Fibroblast of lung (primary cell): ENCODE data around the gene ITPK1. TPM values are rescaled to one million over a fixed set of nuclear protein-coding genes. Genes with fewer than 3 reads are reported as not detected.
A peak's percentile ranks its signal among the peaks of the same experiment; 100 is the strongest.

Experiments
- DNase-seq, 2 donors: peaks; one replicate each; pipeline versions ENCODE4 v3.0.0 to v3.0.0-alpha.2; 2010; ENCODE audit warnings: low read depth in 2 of 2
- H2AFZ ChIP-seq: 2 replicates; pipeline ENCODE4 v1.5.1; 2012; ENCODE audit warnings: low read length, control low read depth, inconsistent platforms
- H3K27ac ChIP-seq: 2 replicates; pipeline ENCODE4 v1.5.1; 2011; ENCODE audit warnings: low read length, control low read depth; ENCODE audit not compliant: insufficient read depth
- H3K27me3 ChIP-seq: 2 replicates; pipeline ENCODE4 v1.5.1; 2011; ENCODE audit warnings: mild to moderate bottlenecking, low read length; ENCODE audit not compliant: control insufficient read depth, insufficient read depth
- H3K36me3 ChIP-seq: 2 replicates; pipeline ENCODE4 v1.5.1; 2011; ENCODE audit warnings: low read length; ENCODE audit not compliant: control insufficient read depth, insufficient read depth
- H3K4me1 ChIP-seq: 2 replicates; pipeline ENCODE4 v1.5.1; 2011; ENCODE audit warnings: low read length; ENCODE audit not compliant: control insufficient read depth, insufficient read depth; ENCODE audit errors: extremely low read depth
- H3K4me2 ChIP-seq: 2 replicates; pipeline ENCODE4 v1.5.1; 2011; ENCODE audit warnings: low read length, control low read depth; ENCODE audit not compliant: insufficient read depth; ENCODE audit errors: extremely low read depth
- H3K4me3 ChIP-seq, 4 experiments: fragments of 200-600 bp in 1 of 4; sonication (generic) in 1 of 4; replicated peaks in 1 of 4; 2 replicates each; pipeline ENCODE4 v1.5.1; 2011 to 2016; ENCODE audit warnings: low read length in 4 of 4, low read depth in 3 of 4, mild to moderate bottlenecking in 3 of 4, control low read depth in 2 of 4, inconsistent platforms in 1 of 4, mixed read lengths in 1 of 4; ENCODE audit not compliant: insufficient read depth in 1 of 4; ENCODE audit errors: control extremely low read depth in 1 of 4
- H3K79me2 ChIP-seq: 2 replicates; pipeline ENCODE4 v1.5.1; 2012; ENCODE audit warnings: mild to moderate bottlenecking, low read length, inconsistent platforms; ENCODE audit not compliant: control insufficient read depth, insufficient read depth
- H3K9ac ChIP-seq: 2 replicates; pipeline ENCODE4 v1.5.1; 2011; ENCODE audit warnings: mild to moderate bottlenecking, low read length, control low read depth; ENCODE audit not compliant: insufficient read depth
- H3K9me3 ChIP-seq: 2 replicates; pipeline ENCODE4 v1.5.1; 2012; ENCODE audit warnings: low read depth, low read length; ENCODE audit not compliant: control insufficient read depth, insufficient read depth
- H4K20me1 ChIP-seq: 2 replicates; pipeline ENCODE4 v1.5.1; 2011; ENCODE audit warnings: low read length; ENCODE audit not compliant: control insufficient read depth, insufficient read depth; ENCODE audit errors: extremely low read depth
- EZH2 ChIP-seq: IDR thresholded peaks from 2 replicates; pipeline ENCODE4 v1.5.1; 2012; ENCODE audit warnings: low read length, control low read depth, mild to moderate bottlenecking; ENCODE audit errors: missing control alignments
- polyA plus RNA-seq, 2 donors: library from polyadenylated mRNA; depleted of rRNA in 1 of 2; stranded (reverse) in 1 of 2; unstranded in 1 of 2; fragments of >200 nt; gene quantifications; 2 replicates each; pipeline ENCODE4 v1.2.1, GENCODE V29; 2011 to 2012; ENCODE audit warnings: missing spikeins in 1 of 2
- total RNA-seq: library from RNA; depleted of rRNA; stranded (reverse); fragments of >200 nt; gene quantifications from 2 replicates; pipeline ENCODE4 v1.2.1, GENCODE V29; 2014
- TF ChIP-seq, protein P1 (sequence below), 2 donors: IDR thresholded peaks in 1 of 2; conservative IDR thresholded peaks in 1 of 2; 1 replicate in 1 of 2; 2 replicates in 1 of 2; pipeline ENCODE4 v1.5.1; 2011 to 2012; ENCODE audit warnings: low read length in 2 of 2, control low read depth in 1 of 2, inconsistent platforms in 1 of 2, low read depth in 1 of 2, mild to moderate bottlenecking in 1 of 2

Gene ITPK1
- total and polyA plus RNA-seq, 2 donors (not counting 1 experiment from before 2014, with no cell fraction given) = 9.2 to 23.1 TPM

DNA sequence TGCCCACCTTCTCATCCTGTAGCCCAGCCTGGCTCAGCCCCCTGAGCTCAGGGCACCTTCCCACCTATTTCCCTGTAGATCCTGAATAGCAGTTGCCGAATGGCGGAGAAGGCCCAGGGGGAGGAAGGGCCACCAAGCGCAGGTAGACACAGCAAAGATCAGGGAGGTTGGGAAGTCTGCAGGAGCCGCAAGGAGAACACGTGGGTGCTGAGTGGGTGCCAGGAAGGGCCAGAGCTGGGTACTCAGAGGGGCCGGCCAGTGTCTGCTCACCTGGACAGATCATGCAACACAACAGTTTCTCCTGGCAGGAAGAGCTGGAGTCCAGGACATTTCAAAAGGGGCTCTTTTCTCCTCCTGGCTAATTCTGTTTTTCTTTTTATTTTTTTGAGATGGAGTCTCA, 162.2 kb downstream of the ITPK1 start:
- H3K36me3 ChIP-seq = no peaks in the 10 kb centered on the region

DNA sequence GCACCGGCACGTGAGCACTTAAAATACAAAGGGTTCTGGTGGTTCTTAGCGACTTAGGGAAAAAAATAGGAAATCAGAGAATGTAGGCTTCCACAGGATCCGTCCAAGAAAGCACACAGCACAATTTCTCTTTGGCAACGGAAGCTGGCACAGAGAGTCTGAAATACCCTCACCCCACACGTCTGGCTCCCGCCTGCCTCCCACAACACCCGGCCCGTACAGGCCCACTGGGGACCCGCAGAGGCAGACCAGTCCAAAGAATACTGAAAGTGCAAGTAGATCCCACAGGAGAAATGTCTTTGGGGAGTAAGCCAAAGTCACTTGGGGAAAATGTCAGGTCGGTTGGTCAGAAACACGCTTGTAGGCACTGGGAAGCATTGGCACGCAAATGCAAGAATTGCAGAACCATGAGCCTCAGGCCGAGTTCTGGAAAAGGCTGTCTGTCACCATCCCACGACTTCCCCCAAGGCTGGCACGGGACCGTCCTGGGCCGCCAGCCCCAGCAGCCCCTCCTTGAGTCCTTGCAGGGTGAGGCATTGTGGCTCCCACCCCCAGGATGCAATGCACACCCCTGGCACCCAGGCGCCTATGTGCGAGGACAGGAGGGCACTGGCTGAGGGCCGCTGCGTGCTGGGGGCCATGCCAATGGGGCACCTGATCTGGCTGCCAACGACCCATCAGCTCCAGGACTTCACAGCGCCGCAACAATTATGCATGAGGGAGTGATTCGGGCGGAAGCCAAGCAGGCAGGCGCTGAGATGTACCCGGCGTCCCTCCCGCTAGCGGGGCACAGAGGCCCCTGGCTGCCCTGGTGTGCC, 163.0 kb downstream of the ITPK1 start:
- H3K4me3 ChIP-seq = no peak overlapping the region
- H3K79me2 ChIP-seq = no peaks in the 10 kb centered on the region
- no peak overlapping the region for H3K4me2 ChIP-seq
- no peaks in the 10 kb centered on the region for H4K20me1 ChIP-seq
- H3K9me3 ChIP-seq = no peaks in the 10 kb centered on the region
- no peak overlapping the region for H3K27ac ChIP-seq
- no peak for DNase-seq
- no peaks in the 10 kb centered on the region for H3K4me1 ChIP-seq
- no peaks in the 10 kb centered on the region for H3K36me3 ChIP-seq
- no peak for TF ChIP-seq EZH2
- TF ChIP-seq, protein P1, sequence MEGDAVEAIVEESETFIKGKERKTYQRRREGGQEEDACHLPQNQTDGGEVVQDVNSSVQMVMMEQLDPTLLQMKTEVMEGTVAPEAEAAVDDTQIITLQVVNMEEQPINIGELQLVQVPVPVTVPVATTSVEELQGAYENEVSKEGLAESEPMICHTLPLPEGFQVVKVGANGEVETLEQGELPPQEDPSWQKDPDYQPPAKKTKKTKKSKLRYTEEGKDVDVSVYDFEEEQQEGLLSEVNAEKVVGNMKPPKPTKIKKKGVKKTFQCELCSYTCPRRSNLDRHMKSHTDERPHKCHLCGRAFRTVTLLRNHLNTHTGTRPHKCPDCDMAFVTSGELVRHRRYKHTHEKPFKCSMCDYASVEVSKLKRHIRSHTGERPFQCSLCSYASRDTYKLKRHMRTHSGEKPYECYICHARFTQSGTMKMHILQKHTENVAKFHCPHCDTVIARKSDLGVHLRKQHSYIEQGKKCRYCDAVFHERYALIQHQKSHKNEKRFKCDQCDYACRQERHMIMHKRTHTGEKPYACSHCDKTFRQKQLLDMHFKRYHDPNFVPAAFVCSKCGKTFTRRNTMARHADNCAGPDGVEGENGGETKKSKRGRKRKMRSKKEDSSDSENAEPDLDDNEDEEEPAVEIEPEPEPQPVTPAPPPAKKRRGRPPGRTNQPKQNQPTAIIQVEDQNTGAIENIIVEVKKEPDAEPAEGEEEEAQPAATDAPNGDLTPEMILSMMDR (conservative IDR thresholded peaks at IDR 0.05 in 1 of 2, IDR thresholded peaks at IDR 0.05 in 1 of 2; ENCODE audit: low read depth in 1 of 2, low read length in 2 of 2) = no peak
- H3K27me3 ChIP-seq = no peaks in the 10 kb centered on the region
- no peak overlapping the region for H3K9ac ChIP-seq
- H2AFZ ChIP-seq = no peak overlapping the region

More for the DNA sequence above, 162.2 kb downstream of the ITPK1 start:
- H3K27me3 ChIP-seq = no peaks in the 10 kb centered on the region
- no peaks in the 10 kb centered on the region for H4K20me1 ChIP-seq
- no peak overlapping the region for H3K4me2 ChIP-seq
- no peak overlapping the region for H3K27ac ChIP-seq
- no peaks in the 10 kb centered on the region for H3K79me2 ChIP-seq
- no peak for DNase-seq
- H2AFZ ChIP-seq = no peak overlapping the region
- H3K4me1 ChIP-seq = no peaks in the 10 kb centered on the region
- TF ChIP-seq, protein P1 (conservative IDR thresholded peaks at IDR 0.05 in 1 of 2, IDR thresholded peaks at IDR 0.05 in 1 of 2; ENCODE audit: low read depth in 1 of 2, low read length in 2 of 2) = no peak
- TF ChIP-seq EZH2 = no peak
- H3K9ac ChIP-seq = no peak overlapping the region
- H3K4me3 ChIP-seq = no peak overlapping the region
- H3K9me3 ChIP-seq = no peaks in the 10 kb centered on the region

DNA sequence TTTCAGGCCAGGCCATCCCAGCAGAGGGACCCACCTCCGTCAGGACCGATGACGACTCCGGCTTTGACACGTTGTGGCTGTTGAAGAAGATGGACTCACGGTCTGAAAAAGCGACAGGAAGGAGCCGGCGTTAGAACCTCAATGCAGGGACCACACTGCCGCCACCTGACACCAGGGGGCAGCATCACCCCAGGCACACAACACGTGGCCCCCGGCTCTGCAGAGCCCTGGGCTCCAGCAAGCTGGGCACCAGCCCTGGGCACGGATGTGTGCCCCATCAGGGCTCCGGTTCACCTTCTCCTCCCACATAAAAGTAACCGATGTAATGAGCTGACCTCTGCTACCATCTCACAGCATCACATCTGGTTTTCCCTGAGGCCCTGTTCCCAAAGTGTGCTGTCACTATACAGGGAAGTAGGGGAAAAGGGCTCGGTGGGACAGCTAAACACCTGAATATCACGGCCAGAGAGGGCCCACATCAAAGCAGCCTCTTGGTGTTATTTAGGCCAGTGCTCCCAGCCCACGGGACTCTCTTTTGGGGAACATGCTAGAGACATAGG, 163.7 kb downstream of the ITPK1 start:
- TF ChIP-seq EZH2 = no peak
- TF ChIP-seq, protein P1 (conservative IDR thresholded peaks at IDR 0.05 in 1 of 2, IDR thresholded peaks at IDR 0.05 in 1 of 2; ENCODE audit: low read depth in 1 of 2, low read length in 2 of 2) = peak; percentile 87 to 93
- Histone ChIP-seq H2AFZ (no peak overlapping the region), H3K9ac (no peak overlapping the region), H3K27ac (no peak overlapping the region), H4K20me1 (no peaks in the 10 kb centered on the region), H3K9me3 (no peaks in the 10 kb centered on the region), H3K4me1 (no peaks in the 10 kb centered on the region), H3K79me2 (no peaks in the 10 kb centered on the region), H3K4me3 (no peak overlapping the region), H3K4me2 (no peak overlapping the region), H3K27me3 (no peaks in the 10 kb centered on the region), H3K36me3 (no peaks in the 10 kb centered on the region)
- peak; percentile 36 to 62 for DNase-seq
